HEK293T (cell line): ENCODE measurements around the gene ZC3H12D.

ENCODE experiments used
- CTCF ChIA-PET: fragments of 350-600 bp; formaldehyde crosslinking; extraction: SDS; loops from one replicate; lab custom pipeline; 2021; ENCODE audit warnings: antibody characterized with exemption, inconsistent platforms; lab: Yijun Ruan, JAX
- POLR2A ChIA-PET: fragments of 350-600 bp; formaldehyde crosslinking; extraction: SDS; loops from one replicate; lab custom pipeline; 2020; ENCODE audit warnings: antibody characterized with exemption, inconsistent platforms; lab: Yijun Ruan, JAX
- DNase-seq: peaks from one replicate; pipeline ENCODE4 v3.0.0; 2012; ENCODE audit warnings: mixed read lengths; ENCODE audit errors: extremely low spot score
- ARNT ChIP-seq: fragments of 450-650 bp; IDR thresholded peaks from 2 replicates; pipeline ENCODE4 v1.6.1; 2017; ENCODE audit warnings: mild to moderate bottlenecking
- BHLHE40 ChIP-seq: fragments of 450-650 bp; IDR thresholded peaks from 2 replicates; pipeline ENCODE4 v1.6.1; 2016; ENCODE audit warnings: mild to moderate bottlenecking, moderate library complexity, borderline replicate concordance
- CTBP1 ChIP-seq: fragments of 450-650 bp; IDR thresholded peaks from 2 replicates; pipeline ENCODE4 v1.6.1; 2016; ENCODE audit warnings: borderline replicate concordance
- ELF4 ChIP-seq: fragments of 450-650 bp; IDR thresholded peaks from 2 replicates; pipeline ENCODE4 v1.6.1; 2017; ENCODE audit warnings: antibody characterized with exemption
- FOXA1 ChIP-seq: fragments of 450-650 bp; IDR thresholded peaks from 2 replicates; pipeline ENCODE4 v1.6.1; 2016; ENCODE audit warnings: mild to moderate bottlenecking
- FOXK2 ChIP-seq: fragments of 450-650 bp; IDR thresholded peaks from 2 replicates; pipeline ENCODE4 v1.6.1; 2016; ENCODE audit warnings: mild to moderate bottlenecking
- FOXM1 ChIP-seq: fragments of 450-650 bp; IDR thresholded peaks from 2 replicates; pipeline ENCODE4 v1.6.1; 2017; ENCODE audit warnings: mild to moderate bottlenecking, borderline replicate concordance
- HDGF ChIP-seq: fragments of 450-650 bp; IDR thresholded peaks from 2 replicates; pipeline ENCODE4 v1.6.1; 2017; ENCODE audit warnings: antibody characterized with exemption, borderline replicate concordance
- L3MBTL2 ChIP-seq: fragments of 450-650 bp; conservative IDR thresholded peaks from 2 replicates; pipeline ENCODE4 v1.6.1; 2016; ENCODE audit warnings: mild to moderate bottlenecking
- LEF1 ChIP-seq: fragments of 450-650 bp; IDR thresholded peaks from 2 replicates; pipeline ENCODE4 v1.6.1; 2017; ENCODE audit warnings: mild to moderate bottlenecking, borderline replicate concordance
- NFRKB ChIP-seq: fragments of 450-650 bp; IDR thresholded peaks from 2 replicates; pipeline ENCODE4 v1.6.1; 2016; ENCODE audit warnings: mild to moderate bottlenecking, moderate library complexity
- PKNOX1 ChIP-seq: fragments of 450-650 bp; IDR thresholded peaks from 2 replicates; pipeline ENCODE4 v1.6.1; 2016
- SP1 ChIP-seq: fragments of 450-650 bp; IDR thresholded peaks from 2 replicates; pipeline ENCODE4 v1.6.1; 2017
- SUZ12 ChIP-seq: fragments of 450-650 bp; IDR thresholded peaks from 2 replicates; pipeline ENCODE4 v1.6.1; 2016; ENCODE audit warnings: mild to moderate bottlenecking
- TARDBP ChIP-seq: fragments of 450-650 bp; IDR thresholded peaks from 2 replicates; pipeline ENCODE4 v1.6.1; 2016
- ZNF384 ChIP-seq: fragments of 450-650 bp; IDR thresholded peaks from 2 replicates; pipeline ENCODE4 v1.6.1; 2016

Gene ZC3H12D

GRCh38 chr6:149484733-149485700, at the start of gene ZC3H12D:
Gene ZC3H12D (minus strand): TSS chr6:149485014. CDS start chr6:149474543, 10,471 bp downstream.
- POLR2A ChIA-PET: no interaction called here

GRCh38 chr6:149529650-149530049, 44.8 kb upstream of the ZC3H12D start:
- DNase-seq: no peak
- CTCF ChIA-PET: interaction anchor here (1.1 kb wide), 1 partner anchor 13 kb away, joined by 3 read pairs; no protein-coding TSS in a partner anchor
- TF ChIP-seq CTBP1: no peak
- TF ChIP-seq LEF1: no peak
- TF ChIP-seq ARNT: no peak
- TF ChIP-seq HDGF: no peak
- no peak for TF ChIP-seq ZNF384
- no peak for TF ChIP-seq SUZ12
- TF ChIP-seq L3MBTL2: no peak
- TF ChIP-seq FOXA1: no peak
- no peak for TF ChIP-seq TARDBP
- TF ChIP-seq PKNOX1: no peak
- TF ChIP-seq SP1: no peak
- no peak for TF ChIP-seq NFRKB
- TF ChIP-seq ELF4: no peak
- TF ChIP-seq FOXK2: no peak
- POLR2A ChIA-PET: no interaction called here

More at GRCh38 chr6:149484733-149485700, at the start of gene ZC3H12D:
- no peak for TF ChIP-seq LEF1
- 0 out of 2 replicates have a peak, but pooled peaks have one; percentile 10 for TF ChIP-seq ZNF384
- TF ChIP-seq PKNOX1: peak; percentile 58
- CTCF ChIA-PET: no interaction called here
- DNase-seq: no peak

- no peak for TF ChIP-seq NFRKB
- no peak for TF ChIP-seq FOXM1
- TF ChIP-seq CTBP1: no peak
- TF ChIP-seq ZNF384: no peak
- no peak for TF ChIP-seq L3MBTL2
- no peak for TF ChIP-seq PKNOX1
- TF ChIP-seq BHLHE40: no peak
- TF ChIP-seq FOXK2: no peak
- CTCF ChIA-PET: no interaction called here
- POLR2A ChIA-PET: no interaction called here
- DNase-seq: no peak
Measured at GRCh38 chr6:149515494-149515893, 30.7 kb upstream of the ZC3H12D start.

GRCh38 chr6:149513915-149514314, 29.1 kb upstream of the ZC3H12D start:
- TF ChIP-seq NFRKB (no peak), FOXM1 (no peak), ELF4 (no peak)
- ChIA-PET POLR2A (no interaction called here), CTCF (interaction anchor here (0.5 kb wide), 1 partner anchor 40 kb away, joined by 3 read pairs; no protein-coding TSS in a partner anchor)
- no peak for DNase-seq

GRCh38 chr6:149510793-149511512, 26.1 kb upstream of the ZC3H12D start:
- TF ChIP-seq FOXK2 (no peak), TARDBP (no peak), BHLHE40 (no peak), ZNF384 (no peak), CTBP1 (no peak), PKNOX1 (no peak), SUZ12 (no peak), FOXA1 (no peak)
- POLR2A ChIA-PET: no interaction called here
- no peak for DNase-seq
- CTCF ChIA-PET: no interaction called here

- DNase-seq: no peak
- CTCF ChIA-PET: interaction anchor here (0.6 to 1.9 kb wide), 3 partner anchors 9 to 426 kb away, joined by 3 to 7 read pairs (median 3); no protein-coding TSS in a partner anchor
- POLR2A ChIA-PET: no interaction called here
Measured at GRCh38 chr6:149508485-149508884, 23.7 kb upstream of the ZC3H12D start.

More at GRCh38 chr6:149508485-149508884, 23.7 kb upstream of the ZC3H12D start:
- no peak for TF ChIP-seq HDGF
- no peak for TF ChIP-seq FOXM1
- no peak for TF ChIP-seq TARDBP
- TF ChIP-seq LEF1: no peak
- TF ChIP-seq FOXK2: no peak
- TF ChIP-seq NFRKB: no peak
- no peak for TF ChIP-seq ARNT
